Glutamatergic neuron (in vitro differentiated cells): ENCODE measurements around the gene C1QTNF5. TPM values are rescaled to one million over a fixed set of nuclear protein-coding genes. Genes with fewer than 3 reads are reported as not detected.

Experiments used
- DNase-seq: peaks from one replicate; pipeline ENCODE4 v3.0.0; 2022
- H3K27ac Mint-ChIP-seq: one replicate; pipeline ENCODE4 v1.8.0; 2020; ENCODE audit warnings: mild to moderate bottlenecking, mixed read lengths, inconsistent platforms; ENCODE audit not compliant: unreplicated experiment
- H3K27me3 Mint-ChIP-seq: one replicate; pipeline ENCODE4 v1.8.0; 2020; ENCODE audit warnings: mild to moderate bottlenecking, moderate library complexity, mixed read lengths, inconsistent platforms; ENCODE audit not compliant: unreplicated experiment
- H3K36me3 Mint-ChIP-seq: one replicate; pipeline ENCODE4 v1.8.0; 2020; ENCODE audit warnings: mild to moderate bottlenecking, mixed read lengths, inconsistent platforms; ENCODE audit not compliant: unreplicated experiment
- H3K4me1 Mint-ChIP-seq: one replicate; pipeline ENCODE4 v1.8.0; 2020; ENCODE audit warnings: mild to moderate bottlenecking, low read depth, mixed read lengths, inconsistent platforms; ENCODE audit not compliant: unreplicated experiment
- H3K4me3 Mint-ChIP-seq: one replicate; pipeline ENCODE4 v1.8.0; 2020; ENCODE audit warnings: mild to moderate bottlenecking, mixed read lengths, inconsistent platforms; ENCODE audit not compliant: unreplicated experiment
- H3K9me3 Mint-ChIP-seq: one replicate; pipeline ENCODE4 v1.8.0; 2020; ENCODE audit warnings: mild to moderate bottlenecking, moderate library complexity, mixed read lengths, inconsistent platforms; ENCODE audit not compliant: unreplicated experiment
- CTCF ChIP-seq: fragments of 200-600 bp; sonication (generic); IDR thresholded peaks from one replicate; pipeline ENCODE4 v1.5.0; 2021; ENCODE audit not compliant: partially characterized antibody, unreplicated experiment
- total RNA-seq: library from RNA; stranded (reverse); fragmentation: NEBNext Ultra II Directional; extraction: Animal tissue kit (Norgen Biotek cat#: 25700); gene quantifications from one replicate; pipeline ENCODE4 v1.2.1, GENCODE V29; 2021; ENCODE audit not compliant: unreplicated experiment

The C1QTNF5 gene
- total RNA-seq, 1 donor from 2014 or later: 0.32 TPM

- H3K4me1 Mint-ChIP-seq: no peaks in the 10 kb centered on the region
- no peak for TF ChIP-seq CTCF
- H3K36me3 Mint-ChIP-seq: no peaks in the 10 kb centered on the region
- no peak overlapping the region for H3K27ac Mint-ChIP-seq
- H3K9me3 Mint-ChIP-seq: peaks cover 4% of the 10 kb centered on the region
- no peak overlapping the region for H3K4me3 Mint-ChIP-seq
- peaks cover 2% of the 10 kb centered on the region for H3K27me3 Mint-ChIP-seq
- DNase-seq: no peak
Observed at GRCh38 chr11:119310682-119311052, 30.0 kb downstream of the C1QTNF5 start.

GRCh38 chr11:119309953-119310681 lies 30.6 kb downstream of the C1QTNF5 start:
- Mint-ChIP-seq H3K27me3 (peaks cover 2% of the 10 kb centered on the region), H3K36me3 (no peaks in the 10 kb centered on the region), H3K4me1 (no peaks in the 10 kb centered on the region), H3K9me3 (peaks cover 4% of the 10 kb centered on the region), H3K4me3 (no peak overlapping the region), H3K27ac (no peak overlapping the region)
- no peak for DNase-seq
- TF ChIP-seq CTCF: no peak

GRCh38 chr11:119309411-119309810 lies 31.3 kb downstream of the C1QTNF5 start:
- no peaks in the 10 kb centered on the region for H3K36me3 Mint-ChIP-seq
- H3K9me3 Mint-ChIP-seq: peaks cover 4% of the 10 kb centered on the region
- no peak overlapping the region for H3K4me3 Mint-ChIP-seq
- H3K4me1 Mint-ChIP-seq: no peaks in the 10 kb centered on the region
- DNase-seq: no peak
- TF ChIP-seq CTCF: no peak
- no peak overlapping the region for H3K27ac Mint-ChIP-seq
- H3K27me3 Mint-ChIP-seq: peaks cover 2% of the 10 kb centered on the region

- no peak overlapping the region for H3K27ac Mint-ChIP-seq
- no peak for TF ChIP-seq CTCF
- H3K36me3 Mint-ChIP-seq: no peaks in the 10 kb centered on the region
- no peak for DNase-seq
- peaks cover 4% of the 10 kb centered on the region for H3K9me3 Mint-ChIP-seq
- H3K4me3 Mint-ChIP-seq: no peak overlapping the region
- no peaks in the 10 kb centered on the region for H3K27me3 Mint-ChIP-seq
- no peaks in the 10 kb centered on the region for H3K4me1 Mint-ChIP-seq
Observed at GRCh38 chr11:119307974-119308373, 32.7 kb downstream of the C1QTNF5 start.

GRCh38 chr11:119307219-119307618 lies 33.5 kb downstream of the C1QTNF5 start:
- Mint-ChIP-seq H3K9me3 (peaks cover 4% of the 10 kb centered on the region), H3K27me3 (no peaks in the 10 kb centered on the region), H3K4me3 (no peak overlapping the region), H3K27ac (no peak overlapping the region), H3K36me3 (no peaks in the 10 kb centered on the region), H3K4me1 (no peaks in the 10 kb centered on the region)
- no peak for TF ChIP-seq CTCF
- no peak for DNase-seq
